Neuronal stem cell (in vitro differentiated cells): ENCODE results near the gene SGPP2.
A peak's percentile ranks its signal among the peaks of the same experiment; 100 is the strongest.

ENCODE experiments used
- DNase-seq: peaks from one replicate; pipeline ENCODE4 v3.0.0-alpha.2; 2013; ENCODE audit warnings: low spot score
- H2AFZ ChIP-seq: one replicate; pipeline ENCODE4 v1.6.1; 2013; ENCODE audit warnings: mild to moderate bottlenecking, low read length, inconsistent platforms
- H2AK5ac ChIP-seq: 2 replicates; pipeline ENCODE4 v1.6.1; 2013; ENCODE audit warnings: low read depth, mild to moderate bottlenecking, inconsistent platforms, low read length, moderate library complexity, mixed read lengths
- H2BK120ac ChIP-seq: 2 replicates; pipeline ENCODE4 v1.6.1; 2013; ENCODE audit warnings: low read depth, mild to moderate bottlenecking, inconsistent platforms, low read length, moderate library complexity, mixed read lengths
- H2BK12ac ChIP-seq: one replicate; pipeline ENCODE4 v1.6.1; 2013; ENCODE audit warnings: low read length, inconsistent platforms
- H2BK15ac ChIP-seq: 2 replicates; pipeline ENCODE4 v1.6.1; 2013; ENCODE audit warnings: mild to moderate bottlenecking, low read length, inconsistent platforms, mixed read lengths
- H2BK5ac ChIP-seq: one replicate; pipeline ENCODE4 v1.6.1; 2013; ENCODE audit warnings: inconsistent platforms, mild to moderate bottlenecking, low read length, moderate library complexity
- H3K14ac ChIP-seq: one replicate; pipeline ENCODE4 v1.6.1; 2013; ENCODE audit warnings: low read length, inconsistent platforms
- H3K18ac ChIP-seq: 2 replicates; pipeline ENCODE4 v1.6.1; 2013; ENCODE audit warnings: low read length, inconsistent platforms
- H3K23ac ChIP-seq: 2 replicates; pipeline ENCODE4 v1.6.1; 2013; ENCODE audit warnings: low read depth, mild to moderate bottlenecking, mixed read lengths, low read length, inconsistent platforms; ENCODE audit not compliant: poor library complexity
- H3K27ac ChIP-seq: replicated peaks from 3 replicates; pipeline ENCODE4 v1.5.1; 2013; ENCODE audit warnings: low read length, inconsistent platforms
- H3K27me3 ChIP-seq, 3 experiments: 2 replicates each; pipeline ENCODE4 v1.6.1; 2013; ENCODE audit warnings: low read length in 3 of 3, mild to moderate bottlenecking in 2 of 3, inconsistent platforms in 1 of 3, low read depth in 1 of 3, mixed read lengths in 1 of 3, moderate library complexity in 1 of 3; ENCODE audit not compliant: control insufficient read depth in 3 of 3, insufficient read depth in 3 of 3
- H3K36me3 ChIP-seq, 2 donors: replicated peaks in 1 of 2; 2 replicates each; pipeline ENCODE4 v1.6.1; 2013; ENCODE audit warnings: low read length in 2 of 2; ENCODE audit not compliant: control insufficient read depth in 2 of 2, insufficient read depth in 2 of 2
- H3K4ac ChIP-seq: 2 replicates; pipeline ENCODE4 v1.6.1; 2013; ENCODE audit warnings: inconsistent platforms, mild to moderate bottlenecking, low read length, moderate library complexity
- H3K4me1 ChIP-seq, 2 donors: 1 replicate in 1 of 2; 2 replicates in 1 of 2; pipeline ENCODE4 v1.6.1; 2013; ENCODE audit warnings: low read length in 2 of 2, low read depth in 1 of 2; ENCODE audit not compliant: control insufficient read depth in 2 of 2, insufficient read depth in 1 of 2
- H3K4me2 ChIP-seq: one replicate; pipeline ENCODE4 v1.6.1; 2013; ENCODE audit warnings: mild to moderate bottlenecking, low read length, inconsistent platforms; ENCODE audit not compliant: insufficient read depth, poor library complexity, severe bottlenecking
- H3K4me3 ChIP-seq, 2 donors: 2 replicates each; pipeline ENCODE4 v1.5.1; 2013; ENCODE audit warnings: low read length in 2 of 2, mild to moderate bottlenecking in 2 of 2, inconsistent platforms in 1 of 2, moderate library complexity in 1 of 2
- H3K79me1 ChIP-seq: one replicate; pipeline ENCODE4 v1.6.1; 2013; ENCODE audit warnings: low read depth, mild to moderate bottlenecking, inconsistent platforms, low read length, moderate library complexity
- H3K9ac ChIP-seq: one replicate; pipeline ENCODE4 v1.6.1; 2013; ENCODE audit warnings: mild to moderate bottlenecking, low read depth, low read length, inconsistent platforms; ENCODE audit not compliant: poor library complexity
- H3K9me3 ChIP-seq, 2 donors: replicated peaks in 1 of 2; 2 replicates each; pipeline versions ENCODE3 to v1.6.1; 2013; ENCODE audit warnings: low read length in 2 of 2, mild to moderate bottlenecking in 2 of 2, inconsistent platforms in 1 of 2, low read depth in 1 of 2, mixed read lengths in 1 of 2, moderate library complexity in 1 of 2; ENCODE audit not compliant: control insufficient read depth in 2 of 2, insufficient read depth in 1 of 2
- H4K8ac ChIP-seq: one replicate; pipeline ENCODE4 v1.6.1; 2013; ENCODE audit warnings: low read depth, mild to moderate bottlenecking, inconsistent platforms, low read length, moderate library complexity
- H4K91ac ChIP-seq: one replicate; pipeline ENCODE4 v1.6.1; 2013; ENCODE audit warnings: low read length, low read depth, mild to moderate bottlenecking, inconsistent platforms; ENCODE audit not compliant: poor library complexity
- WGBS, 2 donors: extraction: QIAGEN DNeasy Blood & Tissue Kit; methylation state at CpG; one replicate each; pipeline ENCODE4 v1.1.7; 2013; ENCODE audit warnings: missing lambda C conversion rate in 2 of 2, mixed read lengths in 1 of 2; ENCODE audit not compliant: insufficient read length in 2 of 2, insufficient replicate concordance in 1 of 2; ENCODE audit errors: extremely low coverage in 2 of 2; 5-methylcytosine and 5-hydroxymethylcytosine counted together

Gene SGPP2

DNA sequence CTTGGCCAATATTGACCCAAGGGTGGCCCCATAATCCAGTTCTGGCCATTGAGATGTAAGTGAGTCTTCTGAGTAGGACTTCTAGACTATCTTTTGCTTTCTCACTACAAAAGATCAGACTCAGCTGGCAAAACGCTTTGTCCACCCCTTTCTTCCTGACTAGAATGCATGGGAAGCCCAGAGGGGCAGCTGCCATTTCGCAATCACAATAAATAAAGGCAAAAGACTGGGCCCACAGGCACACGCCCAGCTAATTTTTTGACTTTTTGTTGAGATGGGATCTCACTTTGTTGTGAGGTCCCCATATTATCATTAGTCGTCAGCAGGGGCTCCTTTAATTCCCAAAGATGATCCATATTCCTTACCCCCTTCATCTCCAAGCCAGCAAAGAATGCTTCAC is 41.1 kb upstream of the SGPP2 start:
- H2BK12ac ChIP-seq: no peak overlapping the region
- H3K9ac ChIP-seq: no peak overlapping the region
- no peak overlapping the region for H3K14ac ChIP-seq
- no peak overlapping the region for H4K8ac ChIP-seq
- no peak overlapping the region for H3K4me2 ChIP-seq
- H3K36me3 ChIP-seq: no peaks in the 10 kb centered on the region
- no peaks in the 10 kb centered on the region for H3K79me1 ChIP-seq
- H2AFZ ChIP-seq: no peak overlapping the region
- H3K4me3 ChIP-seq: no peak overlapping the region
- no peak overlapping the region for H2BK5ac ChIP-seq
- no CpG with 5 or more reads among the region's 4 CpGs for WGBS, 2 donors
- no peak overlapping the region for H3K23ac ChIP-seq
- no peaks in the 10 kb centered on the region for H3K9me3 ChIP-seq
- H3K4ac ChIP-seq: no peak overlapping the region
- H3K27ac ChIP-seq: no peak overlapping the region
- no peaks in the 10 kb centered on the region for H3K27me3 ChIP-seq
- no peak overlapping the region for H2BK15ac ChIP-seq
- no peak overlapping the region for H2BK120ac ChIP-seq
- DNase-seq: no peak
- no peak overlapping the region for H4K91ac ChIP-seq
- H2AK5ac ChIP-seq: no peak overlapping the region
- H3K4me1 ChIP-seq: no peaks in the 10 kb centered on the region
- H3K18ac ChIP-seq: no peak overlapping the region

GRCh38 chr2:222391743-222392285 is 32.5 kb upstream of the SGPP2 start:
- Histone ChIP-seq H2BK15ac (no peak overlapping the region), H2BK120ac (no peak overlapping the region), H3K9me3 (no peaks in the 10 kb centered on the region), H3K14ac (no peak overlapping the region), H2AK5ac (no peak overlapping the region), H2BK12ac (no peak overlapping the region), H3K9ac (no peak overlapping the region), H3K23ac (no peak overlapping the region), H3K18ac (no peak overlapping the region), H2BK5ac (no peak overlapping the region), H3K79me1 (no peaks in the 10 kb centered on the region), H2AFZ (no peak overlapping the region), H3K4me1 (peaks cover 0 to 4% of the 10 kb centered on the region in 2 donors), H3K27me3 (no peaks in the 10 kb centered on the region), H3K4me2 (no peak overlapping the region), H3K4me3 (no peak overlapping the region), H4K8ac (no peak overlapping the region), H3K4ac (no peak overlapping the region), H3K27ac (no peak overlapping the region), H3K36me3 (no peaks in the 10 kb centered on the region), H4K91ac (no peak overlapping the region)
- no peak for DNase-seq
- WGBS, 2 donors: no CpG with 5 or more reads among the region's 6 CpGs

- H2BK15ac ChIP-seq: no peak overlapping the region
- peaks cover 0 to 1% of the 10 kb centered on the region in 2 donors for H3K9me3 ChIP-seq
- H3K18ac ChIP-seq: no peak overlapping the region
- no peaks in the 10 kb centered on the region for H3K27me3 ChIP-seq
- H2BK120ac ChIP-seq: no peak overlapping the region
- no peak overlapping the region for H4K91ac ChIP-seq
- H2AFZ ChIP-seq: no peak overlapping the region
- no peak overlapping the region for H3K4me3 ChIP-seq
- H3K4ac ChIP-seq: no peak overlapping the region
- WGBS, 2 donors: no CpG with 5 or more reads among the region's 4 CpGs
- peaks cover 0 to 7% of the 10 kb centered on the region in 2 donors for H3K4me1 ChIP-seq
- H3K36me3 ChIP-seq: no peaks in the 10 kb centered on the region
- H3K23ac ChIP-seq: no peak overlapping the region
- H3K79me1 ChIP-seq: no peaks in the 10 kb centered on the region
- no peak overlapping the region for H3K27ac ChIP-seq
- no peak overlapping the region for H2BK12ac ChIP-seq
- no peak overlapping the region for H4K8ac ChIP-seq
- H3K4me2 ChIP-seq: no peak overlapping the region
- H2BK5ac ChIP-seq: no peak overlapping the region
- H3K14ac ChIP-seq: no peak overlapping the region
- no peak for DNase-seq
- no peak overlapping the region for H2AK5ac ChIP-seq
- H3K9ac ChIP-seq: no peak overlapping the region
Observed at GRCh38 chr2:222393733-222394267, 30.5 kb upstream of the SGPP2 start.

DNA sequence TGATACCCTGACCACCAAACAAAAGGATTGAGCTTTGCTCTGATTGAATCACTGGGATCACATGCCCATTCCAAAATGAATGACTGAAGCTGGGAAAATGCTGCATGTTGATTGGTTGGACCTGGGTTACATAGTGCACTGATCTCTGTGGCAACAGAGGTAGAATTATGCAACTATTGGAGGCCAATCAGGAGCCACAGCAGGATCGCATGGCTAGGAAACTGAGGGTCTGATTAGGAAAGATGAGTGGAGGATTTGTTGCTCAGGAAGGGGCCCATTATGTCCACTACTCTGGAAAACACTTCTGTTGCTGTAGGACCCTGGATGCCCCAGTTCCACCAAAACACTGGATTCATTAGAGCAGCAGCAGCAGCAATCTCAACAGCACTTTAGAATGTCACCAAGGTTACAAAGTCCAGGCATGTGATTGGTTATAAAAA is 25.9 kb upstream of the SGPP2 start:
- Histone ChIP-seq H2BK12ac (no peak overlapping the region), H4K8ac (no peak overlapping the region), H2BK120ac (no peak overlapping the region), H3K14ac (no peak overlapping the region), H3K36me3 (no peaks in the 10 kb centered on the region), H3K4me3 (no peak overlapping the region), H3K27me3 (peaks cover 0 to 1% (median 0%) of the 10 kb centered on the region in 3 experiments), H2AFZ (peak overlapping the region; percentile 12), H3K9ac (no peak overlapping the region), H3K4ac (no peak overlapping the region), H3K79me1 (no peaks in the 10 kb centered on the region), H2AK5ac (no peak overlapping the region), H3K27ac (no peak overlapping the region), H3K4me1 (peaks cover 0 to 4% of the 10 kb centered on the region in 2 donors), H3K23ac (no peak overlapping the region), H4K91ac (no peak overlapping the region), H3K9me3 (peaks cover 0 to 1% of the 10 kb centered on the region in 2 donors), H3K4me2 (no peak overlapping the region), H2BK5ac (no peak overlapping the region), H2BK15ac (no peak overlapping the region), H3K18ac (no peak overlapping the region)
- DNase-seq: no peak
- no CpG with 5 or more reads among the region's 1 CpG for WGBS, 2 donors
